Parathyroid adenoma (tissue), 2 donors: ENCODE results near the gene PAIP1.

Source experiments
- H2AFZ ChIP-seq: fragments of 300-600 bp; sonication (generic); one replicate; pipeline ENCODE4 v1.7.0; 2017; ENCODE audit warnings: antibody characterized with exemption, mild to moderate bottlenecking
- H3K27ac ChIP-seq: fragments of 300-600 bp; sonication (generic); one replicate; pipeline ENCODE4 v1.7.0; 2017
- H3K27me3 ChIP-seq: fragments of 300-600 bp; sonication (generic); one replicate; pipeline ENCODE4 v1.7.0; 2017; ENCODE audit warnings: low read length; ENCODE audit not compliant: control insufficient read depth, insufficient read depth
- H3K36me3 ChIP-seq: fragments of 300-600 bp; sonication (generic); one replicate; pipeline ENCODE4 v1.7.0; 2017; ENCODE audit warnings: low read length; ENCODE audit not compliant: control insufficient read depth, insufficient read depth
- H3K4me1 ChIP-seq: fragments of 300-600 bp; sonication (generic); one replicate; pipeline ENCODE4 v1.7.0; 2017; ENCODE audit warnings: control low read depth
- H3K4me2 ChIP-seq: fragments of 300-600 bp; sonication (generic); one replicate; pipeline ENCODE4 v1.7.0; 2017; ENCODE audit warnings: low read length
- H3K4me3 ChIP-seq: fragments of 300-600 bp; sonication (generic); one replicate; pipeline ENCODE4 v1.7.0; 2017; ENCODE audit warnings: low read depth, low read length
- H3K79me2 ChIP-seq: fragments of 300-600 bp; sonication (generic); one replicate; pipeline ENCODE4 v1.7.0; 2017; ENCODE audit warnings: control low read depth
- H3K9ac ChIP-seq: fragments of 300-600 bp; sonication (generic); one replicate; pipeline ENCODE4 v1.7.0; 2017; ENCODE audit warnings: mild to moderate bottlenecking
- H3K9me3 ChIP-seq: fragments of 300-600 bp; sonication (generic); one replicate; pipeline ENCODE4 v1.7.0; 2017; ENCODE audit warnings: low read length; ENCODE audit not compliant: control insufficient read depth
- TF ChIP-seq, protein P1 (sequence below): fragments of 300-600 bp; sonication (generic); IDR thresholded peaks from one replicate; pipeline ENCODE4 v1.7.0; 2017; ENCODE audit warnings: antibody characterized with exemption, mild to moderate bottlenecking
- donor health status: primary hyperparathyroidism.

Gene PAIP1, protein sequence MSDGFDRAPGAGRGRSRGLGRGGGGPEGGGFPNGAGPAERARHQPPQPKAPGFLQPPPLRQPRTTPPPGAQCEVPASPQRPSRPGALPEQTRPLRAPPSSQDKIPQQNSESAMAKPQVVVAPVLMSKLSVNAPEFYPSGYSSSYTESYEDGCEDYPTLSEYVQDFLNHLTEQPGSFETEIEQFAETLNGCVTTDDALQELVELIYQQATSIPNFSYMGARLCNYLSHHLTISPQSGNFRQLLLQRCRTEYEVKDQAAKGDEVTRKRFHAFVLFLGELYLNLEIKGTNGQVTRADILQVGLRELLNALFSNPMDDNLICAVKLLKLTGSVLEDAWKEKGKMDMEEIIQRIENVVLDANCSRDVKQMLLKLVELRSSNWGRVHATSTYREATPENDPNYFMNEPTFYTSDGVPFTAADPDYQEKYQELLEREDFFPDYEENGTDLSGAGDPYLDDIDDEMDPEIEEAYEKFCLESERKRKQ

DNA sequence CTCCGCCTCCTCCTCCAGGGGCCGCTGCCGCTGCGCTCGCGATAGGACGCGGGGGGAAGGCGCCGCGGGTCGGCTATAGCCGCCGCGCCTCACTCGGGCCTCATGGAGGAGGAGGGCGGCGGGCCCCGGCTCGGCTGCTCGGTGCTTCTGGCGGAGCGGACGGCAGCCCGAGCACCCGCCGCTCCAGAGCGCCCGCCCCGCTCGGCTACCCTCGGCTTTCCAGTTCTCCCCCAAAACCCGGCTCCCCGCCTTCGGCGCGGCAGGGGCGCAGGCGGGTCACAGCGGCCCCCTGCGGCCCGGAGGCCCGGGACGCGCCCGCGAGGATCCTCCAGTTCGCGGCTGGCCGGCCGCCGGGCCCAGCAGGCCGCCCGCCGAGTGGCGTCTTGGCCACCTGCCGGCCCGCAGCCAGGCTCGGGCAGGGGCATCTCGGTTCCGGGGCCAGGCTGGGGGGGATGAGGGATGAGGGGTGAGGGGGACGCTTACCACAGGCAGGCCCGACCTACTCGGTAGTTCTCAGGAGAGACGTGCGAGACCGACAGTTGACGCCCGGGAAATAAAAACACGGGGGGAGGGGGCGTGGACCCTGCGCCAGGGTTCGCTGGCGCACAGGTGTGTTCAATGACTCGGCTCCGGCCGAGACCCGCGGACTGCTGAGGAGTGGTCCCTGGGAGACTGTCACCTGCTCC is at the start of gene PAIP1:
PAIP1 (minus strand) TSS at position 221 of the 686 bp plus-strand sequence. CDS start 231 bp downstream, outside the sequence.
- H2AFZ ChIP-seq, result peak within 1 kb of the TSS; percentile 95
- TF ChIP-seq, protein P1, sequence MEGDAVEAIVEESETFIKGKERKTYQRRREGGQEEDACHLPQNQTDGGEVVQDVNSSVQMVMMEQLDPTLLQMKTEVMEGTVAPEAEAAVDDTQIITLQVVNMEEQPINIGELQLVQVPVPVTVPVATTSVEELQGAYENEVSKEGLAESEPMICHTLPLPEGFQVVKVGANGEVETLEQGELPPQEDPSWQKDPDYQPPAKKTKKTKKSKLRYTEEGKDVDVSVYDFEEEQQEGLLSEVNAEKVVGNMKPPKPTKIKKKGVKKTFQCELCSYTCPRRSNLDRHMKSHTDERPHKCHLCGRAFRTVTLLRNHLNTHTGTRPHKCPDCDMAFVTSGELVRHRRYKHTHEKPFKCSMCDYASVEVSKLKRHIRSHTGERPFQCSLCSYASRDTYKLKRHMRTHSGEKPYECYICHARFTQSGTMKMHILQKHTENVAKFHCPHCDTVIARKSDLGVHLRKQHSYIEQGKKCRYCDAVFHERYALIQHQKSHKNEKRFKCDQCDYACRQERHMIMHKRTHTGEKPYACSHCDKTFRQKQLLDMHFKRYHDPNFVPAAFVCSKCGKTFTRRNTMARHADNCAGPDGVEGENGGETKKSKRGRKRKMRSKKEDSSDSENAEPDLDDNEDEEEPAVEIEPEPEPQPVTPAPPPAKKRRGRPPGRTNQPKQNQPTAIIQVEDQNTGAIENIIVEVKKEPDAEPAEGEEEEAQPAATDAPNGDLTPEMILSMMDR, result peak; percentile 43
- no peaks in the 10 kb centered on the region for H3K9me3 ChIP-seq
- no peaks in the 10 kb centered on the region for H3K27me3 ChIP-seq
- no peaks in the 10 kb centered on the region for H3K4me1 ChIP-seq
- no peaks in the 10 kb centered on the region for H3K36me3 ChIP-seq
- peak within 1 kb of the TSS; percentile 84 for H3K9ac ChIP-seq
- H3K4me2 ChIP-seq, result peak within 1 kb of the TSS; percentile 74
- peaks cover 24% of the 10 kb centered on the region for H3K79me2 ChIP-seq
- H3K27ac ChIP-seq, result peak within 1 kb of the TSS; percentile 91
- H3K4me3 ChIP-seq, result peak within 1 kb of the TSS; percentile 66

DNA sequence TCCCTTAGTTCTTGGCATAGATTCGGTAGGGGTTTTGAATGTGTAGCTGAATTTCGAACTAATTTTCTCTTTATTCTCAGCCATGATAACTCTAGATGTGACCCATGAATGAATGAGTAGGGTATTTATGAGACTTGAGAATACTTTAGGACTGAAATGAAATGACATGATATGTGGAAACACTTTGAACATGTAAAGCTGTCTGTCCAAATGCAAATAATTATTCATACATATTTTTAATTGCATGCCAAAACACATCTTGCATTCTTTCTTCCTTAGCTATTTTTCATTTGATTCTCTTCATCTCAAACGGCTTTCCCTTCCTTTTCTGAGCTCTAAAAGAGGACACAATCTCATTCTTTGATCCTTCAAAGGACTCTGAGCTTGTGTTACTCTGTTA is 49.5 kb upstream of the PAIP1 start:
- H3K27ac ChIP-seq, result no peak overlapping the region
- no peak overlapping the region for H3K4me2 ChIP-seq

DNA sequence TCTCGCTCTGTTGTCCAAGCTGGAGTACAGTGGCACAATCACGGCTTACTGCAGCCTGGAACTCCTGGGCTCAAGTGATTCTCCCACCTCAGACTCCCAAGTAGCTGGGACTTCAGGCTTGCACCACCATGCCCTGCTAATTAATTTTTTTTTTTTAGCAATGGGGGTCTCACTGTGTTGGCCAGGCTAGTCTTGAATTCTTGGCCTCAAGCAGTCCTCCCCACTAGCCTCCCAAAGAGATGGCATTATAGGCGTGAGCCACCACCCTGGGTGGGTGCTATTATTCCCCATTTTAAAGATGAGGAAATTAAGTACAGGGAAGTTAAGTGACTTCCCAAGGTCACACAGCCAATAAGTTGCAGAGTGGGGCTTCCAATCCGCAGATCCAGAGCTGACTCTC is 47.8 kb upstream of the PAIP1 start:
- Histone ChIP-seq H3K27ac (peak overlapping the region; percentile 74), H3K4me1 (peaks cover 7% of the 10 kb centered on the region), H3K4me3 (peak overlapping the region; percentile 81)

More for the DNA sequence above, 49.5 kb upstream of the PAIP1 start:
- Histone ChIP-seq H3K9ac (no peak overlapping the region), H3K79me2 (peaks cover 5% of the 10 kb centered on the region), H3K27me3 (no peaks in the 10 kb centered on the region), H3K4me3 (no peak overlapping the region), H3K36me3 (no peaks in the 10 kb centered on the region), H3K9me3 (no peaks in the 10 kb centered on the region), H3K4me1 (peaks cover 7% of the 10 kb centered on the region), H2AFZ (no peak overlapping the region)
- TF ChIP-seq, protein P1, result no peak

DNA sequence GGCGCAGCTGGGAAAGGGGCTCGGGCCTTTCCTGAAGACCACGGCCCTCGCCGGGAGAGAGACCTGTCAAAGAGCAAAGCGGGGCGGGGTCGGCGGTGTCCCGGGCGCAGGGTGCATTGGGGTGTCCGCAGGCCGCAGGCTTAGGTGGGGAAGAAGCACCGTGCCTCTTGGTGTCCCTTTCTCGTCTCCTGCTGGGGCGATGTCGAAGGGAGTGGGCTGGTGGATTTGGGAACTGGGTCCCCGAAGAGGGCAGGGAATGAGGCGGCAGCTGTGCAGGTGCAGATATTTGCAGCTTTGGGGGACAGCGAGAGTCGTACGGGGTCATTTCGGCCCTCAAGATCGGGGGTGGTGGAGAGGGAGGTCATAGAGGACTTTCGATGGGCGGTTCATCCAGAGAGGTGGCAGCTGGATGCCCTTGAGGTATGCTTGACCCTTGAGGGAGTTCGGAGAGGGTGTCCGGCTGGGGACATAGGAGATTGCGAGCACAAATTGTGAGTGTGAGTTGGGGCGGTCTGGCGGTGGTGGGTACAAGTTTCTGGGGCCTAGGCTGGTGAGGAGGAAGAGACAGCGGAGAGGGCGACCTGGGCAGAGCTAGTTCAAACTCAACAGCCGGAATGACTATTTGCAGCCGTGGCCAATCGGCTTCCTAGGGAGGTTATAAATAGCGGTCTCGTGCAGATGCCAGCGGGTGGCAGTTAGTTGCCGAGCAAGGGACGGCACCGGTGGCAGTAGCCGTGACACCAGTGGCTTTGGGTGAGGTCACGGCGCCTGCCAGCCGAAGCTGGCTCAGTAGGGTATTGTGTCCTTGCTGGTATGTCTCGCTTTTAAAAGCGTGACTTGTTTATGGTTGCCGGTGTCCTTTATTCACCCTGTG is 46.7 kb upstream of the PAIP1 start:
- H3K27ac ChIP-seq, result peak overlapping the region; percentile 74
- H3K27me3 ChIP-seq, result no peaks in the 10 kb centered on the region
- peak overlapping the region; percentile 70 for H3K9ac ChIP-seq
- peak overlapping the region; percentile 81 for H3K4me3 ChIP-seq
- H2AFZ ChIP-seq, result peak overlapping the region; percentile 95
- TF ChIP-seq, protein P1, result no peak
- H3K4me1 ChIP-seq, result peaks cover 7% of the 10 kb centered on the region
- peak overlapping the region; percentile 92 for H3K4me2 ChIP-seq
- peaks cover 9% of the 10 kb centered on the region for H3K79me2 ChIP-seq
- H3K9me3 ChIP-seq, result no peaks in the 10 kb centered on the region
- H3K36me3 ChIP-seq, result no peaks in the 10 kb centered on the region

More for the DNA sequence above, 47.8 kb upstream of the PAIP1 start:
- H3K9ac ChIP-seq, result no peak overlapping the region
- TF ChIP-seq, protein P1, result no peak
- H3K4me2 ChIP-seq, result no peak overlapping the region
- H3K79me2 ChIP-seq, result peaks cover 5% of the 10 kb centered on the region
- no peaks in the 10 kb centered on the region for H3K9me3 ChIP-seq
- H3K27me3 ChIP-seq, result no peaks in the 10 kb centered on the region
- H3K36me3 ChIP-seq, result no peaks in the 10 kb centered on the region
- no peak overlapping the region for H2AFZ ChIP-seq
